Measurements from ENCODE around the gene PCDHGA4.
"Not testable (repeated sequence)": the region's sequence is repeated elsewhere in the genome, so short reads cannot be mapped to it uniquely, and the experiment has no call there.

Gene PCDHGA4

DNA sequence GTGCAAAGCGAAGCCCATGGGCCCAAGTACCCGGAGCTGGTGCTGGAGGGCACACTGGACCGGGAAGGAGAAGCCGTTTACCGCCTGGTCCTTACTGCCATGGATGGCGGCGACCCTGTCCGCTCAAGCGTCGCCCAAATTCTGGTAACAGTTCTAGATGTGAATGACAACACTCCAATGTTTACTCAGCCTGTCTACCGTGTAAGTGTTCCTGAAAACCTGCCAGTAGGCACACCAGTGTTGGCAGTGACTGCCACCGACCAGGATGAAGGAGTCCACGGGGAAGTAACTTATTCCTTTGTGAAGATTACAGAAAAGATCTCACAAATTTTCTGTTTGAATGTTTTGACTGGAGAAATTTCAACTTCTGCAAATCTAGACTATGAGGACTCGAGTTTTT is 19.8 kb downstream of the PCDHGA4 start:
- in situ Hi-C loops (cut with MboI; ENCODE audit: low pct_unique_long_range_greater_than_20kb, low sequenced_read_pairs), result loop anchor here (25.0 kb wide), 1 partner anchor 188 kb away; no protein-coding TSS in a partner anchor
- DNase-seq, result no peak

DNA sequence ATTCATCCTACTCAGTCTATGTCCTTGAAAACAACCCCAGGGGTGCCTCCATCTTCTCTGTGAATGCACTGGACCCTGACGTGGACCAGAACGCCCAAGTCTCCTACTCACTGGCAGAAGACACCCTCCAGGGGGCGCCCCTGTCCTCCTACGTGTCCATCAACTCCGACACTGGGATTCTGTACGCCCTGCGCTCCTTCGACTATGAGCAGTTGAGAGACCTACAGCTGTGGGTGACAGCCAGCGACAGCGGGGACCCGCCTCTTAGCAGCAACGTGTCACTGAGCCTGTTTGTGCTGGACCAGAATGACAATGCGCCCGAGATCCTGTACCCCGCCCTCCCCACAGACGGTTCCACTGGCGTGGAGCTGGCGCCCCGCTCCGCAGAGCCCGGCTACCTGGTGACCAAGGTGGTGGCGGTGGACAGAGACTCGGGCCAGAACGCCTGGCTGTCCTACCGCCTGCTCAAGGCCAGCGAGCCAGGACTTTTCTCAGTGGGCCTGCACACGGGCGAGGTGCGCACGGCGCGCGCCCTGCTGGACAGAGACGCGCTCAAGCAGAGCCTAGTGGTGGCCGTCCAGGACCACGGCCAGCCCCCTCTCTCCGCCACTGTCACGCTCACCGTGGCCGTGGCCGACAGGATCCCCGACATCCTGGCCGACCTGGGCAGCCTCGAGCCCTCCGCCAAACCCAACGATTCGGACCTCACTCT is 20.8 kb downstream of the PCDHGA4 start:
- in situ Hi-C loops (cut with MboI; ENCODE audit: low pct_unique_long_range_greater_than_20kb, low sequenced_read_pairs); DNase-seq: not testable (repeated sequence)

DNA sequence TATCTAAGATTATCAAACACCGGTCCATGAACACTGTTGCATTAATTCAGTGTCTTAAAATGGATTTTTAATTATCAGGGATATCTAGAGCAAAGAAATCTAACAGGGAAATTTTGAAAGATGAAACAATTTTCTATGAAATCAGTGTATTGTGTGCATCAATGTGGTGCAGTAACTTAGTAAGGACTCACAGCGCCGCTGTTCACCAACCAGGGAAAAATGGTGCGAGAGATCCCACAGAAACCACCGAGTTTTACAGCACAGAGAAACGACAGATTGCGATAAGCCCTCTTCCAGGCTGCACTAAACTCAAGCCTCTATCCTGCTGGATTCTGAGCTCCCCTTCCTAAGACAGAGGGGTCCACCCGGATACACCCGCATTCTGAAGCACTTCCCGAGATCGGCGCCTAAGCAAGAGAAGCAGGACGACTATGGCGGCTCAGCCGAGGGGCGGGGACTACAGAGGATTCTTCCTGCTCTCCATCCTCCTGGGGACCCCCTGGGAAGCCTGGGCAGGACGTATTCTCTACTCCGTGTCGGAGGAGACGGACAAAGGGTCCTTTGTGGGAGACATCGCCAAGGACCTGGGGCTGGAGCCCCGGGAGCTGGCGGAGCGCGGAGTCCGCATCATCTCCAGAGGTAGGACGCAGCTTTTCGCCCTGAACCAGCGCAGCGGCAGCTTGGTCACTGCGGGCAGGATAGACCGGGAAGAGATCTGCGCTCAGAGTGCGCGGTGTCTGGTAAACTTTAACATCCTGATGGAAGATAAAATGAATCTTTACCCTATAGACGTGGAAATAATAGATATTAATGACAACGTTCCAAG is 27.9 kb downstream of the PCDHGA4 start, which contains the start of gene PCDHGA7:
Gene PCDHGA7, plus strand, starts transcription at position 274 of the 826 bp plus-strand sequence. Its CDS starts 158 bp downstream, at position 432.
- in situ Hi-C loops (cut with MboI; ENCODE audit: low pct_unique_long_range_greater_than_20kb, low sequenced_read_pairs), result no loop called here
- no peak for DNase-seq

DNA sequence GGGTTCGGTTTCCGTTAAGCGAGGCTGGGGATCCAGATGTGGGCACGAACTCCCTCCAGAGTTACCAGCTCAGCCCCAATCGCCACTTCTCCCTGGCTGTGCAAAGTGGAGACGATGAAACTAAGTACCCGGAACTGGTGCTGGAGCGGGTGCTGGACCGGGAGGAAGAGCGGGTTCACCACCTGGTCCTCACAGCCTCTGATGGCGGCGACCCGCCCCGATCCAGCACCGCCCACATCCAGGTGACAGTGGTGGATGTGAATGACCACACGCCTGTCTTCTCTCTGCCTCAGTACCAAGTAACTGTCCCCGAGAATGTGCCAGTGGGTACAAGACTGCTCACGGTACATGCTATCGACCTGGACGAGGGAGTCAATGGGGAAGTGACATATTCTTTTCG is 28.5 kb downstream of the PCDHGA4 start:
- no peak for DNase-seq
- in situ Hi-C loops (cut with MboI; ENCODE audit: low pct_unique_long_range_greater_than_20kb, low sequenced_read_pairs), result no loop called here

GRCh38 chr5:141384471-141385267 is 29.8 kb downstream of the PCDHGA4 start:
- no peak for DNase-seq
- in situ Hi-C loops (cut with MboI; ENCODE audit: low pct_unique_long_range_greater_than_20kb, low sequenced_read_pairs), result no loop called here

GRCh38 chr5:141387557-141388311 is 32.9 kb downstream of the PCDHGA4 start, which contains the start of gene PCDHGB4:
Gene PCDHGB4 (plus strand): TSS chr5:141387698. CDS start chr5:141387885, 187 bp downstream.
- DNase-seq, result not testable (repeated sequence)

DNA sequence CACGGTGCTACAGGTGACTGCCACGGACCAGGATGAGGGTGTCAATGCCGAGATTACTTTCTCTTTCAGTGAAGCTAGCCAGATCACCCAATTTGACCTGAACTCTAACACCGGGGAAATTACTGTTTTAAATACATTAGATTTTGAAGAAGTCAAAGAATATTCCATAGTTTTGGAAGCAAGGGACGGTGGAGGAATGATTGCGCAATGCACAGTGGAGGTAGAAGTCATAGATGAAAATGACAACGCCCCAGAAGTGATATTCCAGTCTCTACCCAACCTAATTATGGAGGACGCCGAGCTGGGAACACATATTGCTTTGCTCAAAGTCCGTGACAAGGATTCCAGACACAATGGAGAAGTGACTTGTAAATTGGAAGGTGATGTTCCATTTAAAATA is 33.8 kb downstream of the PCDHGA4 start:
- no peak for DNase-seq
- in situ Hi-C loops (cut with MboI; ENCODE audit: low pct_unique_long_range_greater_than_20kb, low sequenced_read_pairs), result no loop called here

More at GRCh38 chr5:141387557-141388311, 32.9 kb downstream of the PCDHGA4 start, which contains the start of gene PCDHGB4:
- in situ Hi-C loops (cut with MboI; ENCODE audit: low pct_unique_long_range_greater_than_20kb, low sequenced_read_pairs), result not testable (repeated sequence)

DNA sequence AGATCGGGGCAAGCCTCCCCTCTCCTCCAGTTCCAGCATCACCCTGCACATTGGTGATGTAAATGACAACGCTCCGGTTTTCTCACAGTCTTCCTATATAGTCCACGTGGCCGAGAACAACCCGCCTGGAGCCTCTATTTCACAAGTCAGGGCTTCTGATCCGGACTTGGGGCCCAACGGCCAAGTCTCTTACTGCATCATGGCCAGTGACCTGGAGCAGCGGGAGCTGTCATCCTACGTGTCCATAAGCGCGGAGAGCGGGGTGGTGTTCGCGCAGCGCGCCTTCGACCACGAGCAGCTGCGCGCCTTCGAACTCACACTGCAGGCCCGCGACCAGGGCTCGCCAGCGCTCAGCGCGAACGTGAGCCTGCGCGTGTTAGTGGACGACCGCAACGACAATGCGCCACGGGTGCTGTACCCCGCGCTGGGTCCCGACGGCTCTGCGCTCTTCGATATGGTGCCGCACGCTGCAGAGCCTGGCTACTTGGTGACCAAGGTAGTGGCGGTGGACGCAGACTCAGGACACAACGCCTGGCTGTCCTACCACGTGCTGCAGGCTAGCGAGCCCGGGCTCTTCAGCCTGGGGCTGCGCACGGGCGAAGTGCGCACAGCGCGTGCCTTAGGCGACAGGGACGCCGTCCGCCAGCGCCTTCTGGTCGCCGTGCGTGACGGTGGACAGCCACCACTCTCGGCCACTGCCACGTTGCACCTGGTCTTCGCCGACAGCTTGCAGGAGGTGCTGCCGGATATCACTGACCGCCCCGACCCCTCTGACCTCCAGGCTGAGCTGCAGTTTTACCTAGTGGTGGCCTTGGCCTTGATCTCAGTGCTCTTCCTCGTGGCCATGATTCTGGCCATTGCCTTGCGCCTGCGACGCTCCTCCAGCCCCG is 34.6 kb downstream of the PCDHGA4 start:
- in situ Hi-C loops (cut with MboI; ENCODE audit: low pct_unique_long_range_greater_than_20kb, low sequenced_read_pairs), result no loop called here
- no peak for DNase-seq

- in situ Hi-C loops (cut with MboI; ENCODE audit: low pct_unique_long_range_greater_than_20kb, low sequenced_read_pairs), result no loop called here
- DNase-seq, result no peak
These were observed 37.8 kb downstream of the PCDHGA4 start, which contains the start of gene PCDHGA8 for GRCh38 chr5:141392429-141393198. Gene PCDHGA8 (plus strand): TSS chr5:141392633. CDS start chr5:141392814, 181 bp downstream.

DNA sequence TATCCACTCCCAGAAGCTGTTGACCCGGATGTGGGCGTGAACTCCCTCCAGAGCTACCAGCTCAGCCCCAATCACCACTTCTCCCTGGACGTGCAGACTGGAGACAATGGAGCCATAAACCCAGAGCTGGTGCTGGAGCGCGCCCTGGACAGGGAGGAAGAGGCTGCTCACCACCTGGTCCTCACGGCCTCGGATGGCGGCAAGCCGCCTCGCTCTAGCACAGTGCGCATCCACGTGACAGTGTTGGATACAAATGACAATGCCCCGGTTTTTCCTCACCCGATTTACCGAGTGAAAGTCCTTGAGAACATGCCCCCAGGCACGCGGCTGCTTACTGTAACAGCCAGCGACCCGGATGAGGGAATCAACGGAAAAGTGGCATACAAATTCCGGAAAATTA is 38.4 kb downstream of the PCDHGA4 start:
- DNase-seq, result no peak
- in situ Hi-C loops (cut with MboI; ENCODE audit: low pct_unique_long_range_greater_than_20kb, low sequenced_read_pairs), result no loop called here

- DNase-seq; in situ Hi-C loops (cut with MboI; ENCODE audit: low pct_unique_long_range_greater_than_20kb, low sequenced_read_pairs): not testable (repeated sequence)
These were observed 39.8 kb downstream of the PCDHGA4 start for GRCh38 chr5:141394401-141395187.

DNA sequence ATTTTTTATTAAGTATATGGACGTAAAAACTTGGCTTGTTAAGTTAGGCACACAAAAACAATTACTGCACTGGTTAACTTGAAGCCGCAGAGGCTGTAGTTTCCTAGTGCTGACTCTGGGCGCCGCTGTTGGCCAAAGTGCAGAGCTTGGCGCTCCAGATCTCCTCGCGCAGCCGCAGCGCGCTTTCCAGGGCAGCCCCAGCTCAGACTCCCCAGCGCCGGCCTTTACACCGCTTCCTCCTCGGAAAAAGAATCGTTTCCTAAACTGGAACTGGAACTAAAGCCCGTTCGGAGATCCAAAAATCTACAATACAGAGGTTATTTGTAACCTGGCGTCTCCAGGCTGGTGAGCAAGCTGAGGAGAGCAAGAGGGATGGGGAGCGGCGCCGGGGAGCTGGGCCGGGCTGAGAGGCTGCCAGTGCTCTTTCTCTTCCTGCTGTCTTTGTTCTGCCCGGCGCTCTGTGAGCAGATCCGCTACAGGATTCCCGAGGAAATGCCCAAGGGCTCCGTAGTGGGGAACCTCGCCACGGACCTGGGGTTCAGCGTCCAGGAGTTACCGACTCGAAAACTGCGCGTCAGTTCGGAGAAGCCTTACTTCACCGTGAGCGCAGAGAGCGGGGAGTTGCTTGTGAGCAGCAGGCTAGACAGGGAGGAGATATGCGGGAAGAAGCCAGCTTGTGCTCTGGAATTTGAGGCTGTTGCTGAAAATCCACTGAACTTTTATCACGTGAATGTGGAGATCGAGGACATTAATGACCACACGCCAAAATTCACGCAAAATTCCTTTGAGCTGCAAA is 43.1 kb downstream of the PCDHGA4 start, which contains the start of gene PCDHGB5:
Gene PCDHGB5, plus strand, starts transcription at position 192 of the 796 bp plus-strand sequence. Its CDS starts 181 bp downstream, at position 373.
- in situ Hi-C loops (cut with MboI; ENCODE audit: low pct_unique_long_range_greater_than_20kb, low sequenced_read_pairs); DNase-seq: not testable (repeated sequence)

DNA sequence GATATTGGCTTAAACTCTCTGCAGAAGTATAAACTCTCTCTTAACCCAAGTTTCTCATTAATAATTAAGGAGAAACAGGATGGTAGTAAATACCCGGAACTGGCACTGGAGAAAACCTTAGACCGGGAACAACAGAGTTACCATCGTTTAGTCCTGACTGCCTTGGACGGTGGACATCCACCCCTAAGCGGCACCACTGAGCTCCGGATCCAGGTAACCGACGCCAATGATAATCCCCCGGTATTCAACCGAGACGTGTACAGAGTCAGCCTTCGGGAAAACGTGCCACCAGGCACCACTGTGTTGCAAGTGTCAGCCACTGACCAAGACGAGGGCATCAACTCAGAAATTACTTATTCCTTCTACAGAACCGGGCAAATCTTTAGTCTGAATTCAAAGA is 43.8 kb downstream of the PCDHGA4 start:
- in situ Hi-C loops (cut with MboI; ENCODE audit: low pct_unique_long_range_greater_than_20kb, low sequenced_read_pairs), result no loop called here
- no peak for DNase-seq

GRCh38 chr5:141399555-141400258 is 44.9 kb downstream of the PCDHGA4 start:
- no peak for DNase-seq
- in situ Hi-C loops (cut with MboI; ENCODE audit: low pct_unique_long_range_greater_than_20kb, low sequenced_read_pairs), result no loop called here

Data from KBM-7 (cell line).